ENCODE results near the gene CATSPERD.
"Not testable (repeated sequence)": the region's sequence is repeated elsewhere in the genome, so short reads cannot be mapped to it uniquely, and the experiment has no call there.

The CATSPERD gene

DNA sequence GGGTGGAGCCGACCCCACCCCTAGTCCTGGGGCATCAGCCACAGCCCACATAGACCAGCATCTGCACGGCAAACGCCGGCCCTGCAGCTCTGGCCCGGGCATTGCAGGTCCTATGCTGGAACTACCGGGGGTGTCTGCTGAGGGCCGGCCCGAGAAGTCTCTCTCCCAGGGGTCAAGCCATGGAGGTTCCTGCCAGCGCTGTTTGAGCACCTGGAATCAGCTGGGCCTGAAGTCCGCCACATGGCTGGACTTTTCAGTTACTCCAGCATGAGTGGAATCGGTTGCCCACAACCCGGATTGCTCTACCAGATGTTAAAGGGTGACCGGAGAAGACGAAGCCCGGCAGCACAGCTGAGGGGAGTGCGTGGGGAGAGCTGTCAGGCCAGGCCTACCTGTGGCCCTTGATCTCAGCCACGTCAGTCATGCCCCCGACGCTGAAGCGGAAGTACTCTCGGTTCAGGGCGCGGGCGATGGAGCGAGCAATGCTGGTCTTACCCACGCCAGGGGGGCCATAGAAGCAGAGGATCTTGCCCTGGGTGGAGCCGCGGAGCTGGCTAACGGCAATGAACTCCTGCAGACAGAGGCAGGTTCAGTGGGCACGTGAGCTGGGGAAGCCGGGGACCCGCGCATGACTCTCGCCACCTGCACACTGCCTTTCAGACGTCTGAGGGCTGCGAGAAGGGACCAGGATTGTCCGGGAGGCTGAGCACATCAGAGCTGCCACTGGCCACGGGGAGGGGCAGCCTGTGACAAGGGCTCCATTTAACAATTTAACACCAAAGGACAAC, 21.6 kb upstream of the CATSPERD start:
- DNase-seq: no peak

DNA sequence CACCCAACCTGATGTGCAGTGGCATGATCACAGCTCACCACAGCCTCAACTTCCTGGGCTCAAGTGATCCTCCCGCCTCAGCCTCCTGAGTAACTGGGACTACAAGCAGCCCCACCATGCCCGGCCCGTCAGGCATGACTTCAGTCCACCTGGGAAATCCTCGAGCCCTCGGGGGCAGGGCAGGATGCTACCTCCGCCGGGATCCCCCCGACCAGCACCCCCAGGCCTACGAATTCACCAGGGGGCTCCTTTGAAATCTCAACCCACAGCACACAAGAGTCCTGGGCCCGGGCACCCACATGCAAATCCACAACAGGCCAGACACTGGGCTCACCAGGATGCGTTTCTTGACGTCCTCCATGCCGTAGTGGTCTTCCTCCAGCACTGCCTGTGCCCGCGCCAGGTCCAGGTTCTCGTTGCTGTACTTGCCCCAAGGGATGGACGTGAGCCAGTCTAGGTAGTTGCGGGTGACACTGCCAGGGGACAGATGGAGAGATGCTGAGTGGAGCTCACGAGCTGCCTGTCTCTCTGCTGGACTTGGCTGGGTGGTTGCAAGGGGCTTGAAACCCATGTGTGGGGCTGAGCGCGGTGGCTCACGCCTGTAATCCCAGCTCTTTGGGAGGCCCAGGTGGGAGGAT, 19.9 kb upstream of the CATSPERD start:
- no peak for DNase-seq

DNA sequence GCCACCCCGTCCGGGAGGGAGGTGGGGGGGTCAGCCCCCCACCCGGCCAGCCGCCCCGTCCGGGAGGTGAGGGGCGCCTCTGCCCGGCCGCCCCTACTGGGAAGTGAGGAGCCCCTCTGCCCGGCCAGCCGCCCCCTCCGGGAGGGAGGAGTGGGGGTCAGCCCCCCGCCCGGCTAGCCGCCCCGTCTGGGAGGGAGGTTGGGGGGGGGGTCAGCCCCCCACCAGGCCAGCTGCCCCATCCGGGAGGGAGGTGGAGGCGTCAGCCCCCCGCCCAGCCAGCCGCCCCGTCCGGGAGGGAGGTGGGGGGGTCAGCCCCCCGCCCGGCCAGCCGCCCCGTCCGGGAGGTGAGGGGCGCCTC, 18.4 kb upstream of the CATSPERD start:
- not testable (repeated sequence) for DNase-seq

DNA sequence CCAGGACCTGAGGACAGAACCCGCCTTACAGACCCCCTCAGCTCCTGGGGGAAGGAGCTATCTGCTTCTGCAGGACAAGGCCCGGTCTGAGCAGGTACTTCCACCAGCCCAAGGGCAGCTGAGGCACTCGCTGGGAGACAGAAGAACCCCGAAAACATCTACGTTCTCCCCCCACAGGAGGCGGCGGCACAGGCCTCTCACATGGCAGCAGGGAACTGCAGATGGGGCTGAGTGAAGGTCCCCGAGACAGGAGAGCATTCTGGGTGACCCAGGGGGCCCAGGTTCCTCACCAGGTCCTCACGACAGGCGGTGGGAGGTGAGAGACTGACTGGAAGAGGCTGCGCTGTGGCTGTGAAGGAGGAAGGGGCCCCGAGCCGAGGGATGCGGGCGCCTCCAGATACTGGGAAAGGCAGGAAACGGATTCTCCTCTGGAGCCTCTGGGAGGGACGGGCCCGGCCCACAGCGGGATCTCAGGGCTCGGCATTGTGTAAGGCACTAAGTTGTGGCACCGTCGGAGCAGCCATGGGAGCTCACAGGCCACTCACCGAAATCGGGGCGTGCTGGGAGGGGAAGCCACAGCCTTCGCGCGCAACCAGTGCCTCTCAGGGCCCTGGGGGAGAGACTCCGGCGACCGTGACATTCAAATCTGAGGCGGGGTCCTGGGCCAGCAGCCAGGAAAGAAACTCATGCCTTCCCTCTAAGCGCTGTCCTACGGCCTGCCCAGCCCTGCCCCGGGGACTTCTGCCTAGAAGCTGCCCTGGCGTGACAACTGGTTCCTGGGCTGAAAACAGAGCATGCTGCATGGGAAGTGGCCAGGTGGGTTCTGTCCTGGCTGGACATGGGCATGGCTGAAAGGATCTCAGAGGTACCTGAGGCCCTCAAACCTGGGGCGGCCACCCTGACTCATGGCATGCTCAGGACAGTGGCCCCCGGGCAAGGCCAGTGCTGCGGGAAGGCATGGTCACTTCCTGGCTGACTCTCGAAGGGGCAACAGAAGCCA, 16.3 kb upstream of the CATSPERD start:
- no peak for DNase-seq

DNA sequence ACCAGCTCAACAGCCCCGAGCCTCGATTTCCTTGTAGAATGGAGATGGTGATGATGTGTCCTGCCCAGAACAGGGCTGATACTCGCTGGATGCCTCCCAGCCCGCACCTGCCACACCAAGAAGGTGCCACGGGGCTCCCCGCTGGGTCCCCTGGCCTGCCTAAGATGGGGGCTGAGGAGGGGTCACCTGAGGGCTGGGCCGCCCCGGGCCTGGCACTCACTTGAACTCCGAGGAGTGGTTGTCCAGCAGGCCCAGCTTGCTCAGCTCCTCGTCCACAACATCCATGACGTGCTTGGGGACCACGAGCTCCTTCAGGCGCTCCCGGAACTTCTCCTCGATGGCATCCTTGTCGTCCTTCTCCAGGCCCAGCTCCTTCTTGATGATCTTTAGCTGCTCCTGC, 14.9 kb upstream of the CATSPERD start:
- DNase-seq: no peak

DNA sequence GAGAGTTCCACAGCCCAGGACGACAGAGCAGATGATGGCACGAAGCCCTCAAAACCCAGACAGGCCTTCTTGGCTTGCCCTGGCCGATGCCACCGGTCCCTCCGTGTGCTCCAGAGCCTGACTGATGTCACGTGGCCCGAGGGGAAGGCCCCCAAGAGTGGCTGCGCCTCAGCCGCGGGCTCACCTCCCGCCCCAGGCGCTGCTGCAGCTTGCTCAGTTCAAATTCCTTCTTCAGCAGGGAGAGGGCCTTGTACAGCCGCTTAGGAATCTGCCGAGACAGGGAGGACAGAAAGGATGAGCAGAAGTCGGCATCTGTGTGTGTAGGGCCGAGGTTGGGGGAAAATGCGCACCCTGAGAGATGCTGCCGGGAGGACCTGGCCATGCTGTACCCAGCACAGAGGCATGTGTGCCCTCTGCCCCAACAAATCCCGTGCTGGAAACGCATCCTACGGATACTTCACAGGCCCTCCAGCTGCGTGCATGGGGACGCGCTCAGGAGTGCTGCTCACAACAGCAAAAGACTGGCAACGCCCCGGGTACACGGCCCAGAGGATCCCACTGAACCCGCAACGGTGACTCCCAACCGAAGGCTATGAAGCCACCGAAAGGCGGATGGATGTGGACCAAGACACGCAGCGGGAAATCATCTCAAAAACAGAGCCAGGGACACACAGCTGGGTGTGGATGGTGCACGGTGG, 13.4 kb upstream of the CATSPERD start:
- DNase-seq: no peak

DNA sequence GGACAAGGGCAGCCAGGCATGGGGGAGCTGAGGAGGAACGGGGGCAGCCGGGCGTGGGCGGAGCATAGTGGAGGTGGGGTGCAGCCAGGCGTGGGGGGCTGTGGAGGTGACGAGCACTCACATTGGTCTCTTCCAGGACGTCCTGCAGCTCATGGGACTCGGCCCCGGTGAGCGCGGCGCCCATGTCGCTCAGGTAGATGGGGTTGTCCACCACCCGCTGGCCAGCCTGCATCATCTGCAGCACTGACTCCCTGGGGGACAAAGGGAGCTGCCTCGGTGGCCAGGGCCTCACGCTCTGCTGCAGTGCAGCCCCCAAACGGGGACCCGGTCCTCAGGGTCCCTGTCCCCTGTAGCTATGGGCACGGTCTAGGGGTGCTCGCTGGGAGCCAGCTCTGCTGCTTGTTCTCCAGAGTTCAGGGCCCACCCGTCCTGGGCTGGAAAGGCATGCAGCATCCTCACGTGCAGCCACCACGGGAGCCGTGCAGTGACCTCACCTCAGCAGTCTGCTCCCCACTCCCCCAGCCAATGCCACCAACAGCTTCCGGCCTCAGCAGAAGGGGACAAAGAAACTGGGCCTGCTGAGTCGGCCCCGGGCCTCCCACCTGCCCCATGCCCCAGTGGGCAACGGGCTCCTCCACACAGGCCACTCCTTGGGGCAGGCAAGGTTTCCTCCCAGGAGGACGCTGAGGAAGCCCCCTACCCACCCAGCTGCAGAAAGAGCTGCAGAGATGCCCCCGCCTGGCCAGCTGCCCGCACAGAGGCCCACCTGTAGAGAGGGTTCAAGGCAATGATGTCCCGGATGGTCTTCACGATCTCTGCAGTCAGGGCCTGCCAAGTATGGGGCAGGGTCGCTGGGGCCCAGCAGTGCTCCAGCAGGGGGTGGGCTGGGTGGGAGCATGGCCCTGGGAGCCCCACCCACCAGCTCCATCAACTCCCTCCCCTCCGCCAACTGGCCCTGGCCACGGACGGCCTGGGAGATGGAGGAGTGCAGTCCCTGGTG, 12.6 kb upstream of the CATSPERD start:
- DNase-seq: no peak

DNA sequence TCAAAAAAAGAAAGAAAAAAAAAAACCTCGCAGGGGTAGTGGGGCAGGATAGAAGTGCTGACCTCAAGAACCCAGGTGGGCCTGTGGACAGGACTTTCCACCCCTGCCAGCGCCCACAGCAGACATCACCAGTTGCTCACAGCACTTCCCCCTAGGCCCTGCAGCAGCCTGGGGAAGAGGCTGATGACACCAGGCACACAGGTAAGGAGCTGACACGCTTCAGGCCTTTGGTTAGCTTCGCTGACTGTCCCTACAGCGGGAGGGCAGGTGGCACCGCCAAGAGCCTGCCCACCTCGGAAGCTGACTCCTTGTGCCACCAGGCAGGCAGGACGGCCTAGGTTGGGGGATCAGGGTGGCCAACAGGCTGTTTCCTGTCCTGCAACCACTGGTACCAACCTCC, 9.4 kb upstream of the CATSPERD start:
- DNase-seq: no peak

DNA sequence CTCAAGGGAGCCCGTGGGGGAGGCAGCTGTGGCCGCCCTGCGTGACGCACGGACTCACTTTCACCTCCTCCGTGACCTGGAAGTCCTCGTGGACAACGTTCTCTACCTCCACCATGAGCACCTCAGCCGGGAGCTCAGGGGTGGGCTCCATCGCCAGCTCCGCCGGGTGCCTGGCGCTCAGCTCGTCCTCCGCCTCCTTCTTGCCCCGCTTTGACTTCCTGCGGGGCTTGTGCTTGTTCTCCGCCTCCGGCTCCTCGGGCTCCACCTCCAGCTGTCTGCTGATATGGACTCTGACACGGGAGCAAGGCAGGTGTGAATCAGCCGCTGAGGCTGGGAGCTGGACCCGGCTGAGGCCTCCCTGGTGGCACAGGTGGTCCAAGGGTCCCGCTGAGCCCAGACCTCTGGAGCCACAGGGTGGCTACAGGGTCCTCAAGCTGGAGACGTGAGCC, 8.7 kb upstream of the CATSPERD start:
- no peak for DNase-seq

DNA sequence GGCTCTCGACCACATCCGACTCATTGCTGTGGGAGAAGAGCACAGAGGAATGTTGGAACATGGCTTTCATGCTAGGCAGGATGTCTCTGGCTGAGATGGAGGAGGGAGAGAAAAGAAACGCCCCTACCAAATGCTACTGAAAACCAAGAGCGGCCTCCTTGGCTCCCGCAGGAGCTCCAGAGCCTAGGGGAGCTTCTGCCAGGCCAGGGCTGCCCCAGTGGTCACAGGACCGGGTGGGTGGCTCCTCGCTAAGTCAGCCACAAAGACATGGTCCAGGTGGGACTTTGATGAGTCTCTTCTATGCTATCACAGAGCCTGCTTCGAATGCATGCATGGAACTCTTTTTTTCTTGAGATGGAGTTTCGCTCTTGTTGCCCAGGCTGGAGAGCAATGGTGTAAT, 7.2 kb upstream of the CATSPERD start:
- DNase-seq: no peak

DNA sequence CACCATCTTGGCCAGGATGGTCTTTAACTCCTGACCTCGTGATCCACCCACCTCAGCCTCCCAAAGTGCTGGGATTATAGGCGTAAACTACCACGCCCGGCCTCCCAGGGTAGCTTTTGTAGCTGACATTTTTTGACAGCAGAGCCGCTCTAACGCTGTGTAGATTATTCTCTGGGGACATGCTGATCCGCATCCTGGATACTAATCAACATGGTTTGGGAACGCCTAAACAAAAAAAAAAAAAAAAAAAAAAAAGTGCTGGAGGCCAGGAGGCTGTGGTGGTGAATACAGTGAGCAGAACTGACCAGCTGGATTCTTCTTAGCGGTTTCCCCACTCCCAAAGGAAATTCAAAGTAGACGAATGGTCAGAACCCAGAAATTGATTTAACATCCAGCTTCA, 5.6 kb upstream of the CATSPERD start:
- DNase-seq: no peak

DNA sequence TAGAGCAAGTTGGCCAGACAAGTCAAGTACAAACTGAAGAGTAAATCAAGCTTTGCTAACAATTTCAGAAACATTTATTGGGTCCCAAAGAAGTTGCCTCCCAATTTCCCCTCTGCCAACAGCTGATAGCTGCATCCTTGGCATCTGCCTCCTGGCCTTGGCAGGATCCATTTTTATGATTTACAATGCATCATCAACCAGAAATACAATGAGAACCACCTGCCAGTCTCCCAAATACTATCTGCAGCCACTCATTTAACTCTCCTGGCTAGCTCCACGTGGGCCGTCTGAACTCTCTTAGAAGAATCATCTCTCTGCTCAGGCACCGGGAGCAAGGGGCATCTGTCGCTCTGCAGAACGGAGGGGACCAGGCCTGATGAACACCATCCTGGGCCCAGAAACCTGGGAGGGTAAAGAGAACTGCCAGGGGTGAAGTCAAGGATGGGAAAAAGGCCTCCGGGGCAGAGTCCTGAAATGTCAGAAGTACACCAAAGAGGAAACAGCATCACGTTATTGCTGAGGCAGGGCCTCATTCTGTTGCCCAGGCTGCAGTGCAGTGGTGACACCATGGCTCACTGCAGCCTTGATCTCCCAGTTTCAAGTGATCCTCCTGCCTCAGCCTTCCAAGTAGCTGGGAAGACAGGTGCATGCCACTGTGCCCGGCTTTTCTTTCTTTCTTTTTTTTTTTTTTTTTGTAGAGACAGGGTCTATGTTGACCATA, 3.1 kb upstream of the CATSPERD start:
- DNase-seq: no peak

DNA sequence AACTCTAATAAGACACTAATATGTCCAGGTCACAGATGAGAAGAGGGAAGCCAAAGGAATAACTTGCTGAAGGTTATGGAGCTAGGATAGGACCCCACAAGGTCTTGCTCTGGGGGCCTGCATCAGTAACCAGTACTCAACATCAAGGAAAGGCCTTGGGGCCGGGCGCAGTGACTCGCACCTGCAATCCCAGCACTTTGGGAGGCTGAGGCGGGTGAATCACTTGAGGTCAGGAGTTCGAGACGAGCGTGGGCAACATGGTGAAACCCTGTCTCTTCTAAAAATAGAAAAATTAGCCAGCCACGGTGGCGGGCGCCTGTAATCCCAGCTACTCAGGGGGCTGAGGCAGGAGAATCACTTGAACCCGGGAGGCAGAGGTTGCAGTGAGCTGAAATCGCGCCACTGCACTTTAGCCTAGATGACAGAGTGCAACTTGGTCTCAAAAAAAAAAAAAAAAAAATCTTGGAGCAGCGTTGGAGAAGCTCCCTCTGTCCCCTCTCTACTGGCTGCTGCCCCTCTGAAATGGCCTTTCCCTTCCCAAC, 2.3 kb upstream of the CATSPERD start:
- no peak for DNase-seq

DNA sequence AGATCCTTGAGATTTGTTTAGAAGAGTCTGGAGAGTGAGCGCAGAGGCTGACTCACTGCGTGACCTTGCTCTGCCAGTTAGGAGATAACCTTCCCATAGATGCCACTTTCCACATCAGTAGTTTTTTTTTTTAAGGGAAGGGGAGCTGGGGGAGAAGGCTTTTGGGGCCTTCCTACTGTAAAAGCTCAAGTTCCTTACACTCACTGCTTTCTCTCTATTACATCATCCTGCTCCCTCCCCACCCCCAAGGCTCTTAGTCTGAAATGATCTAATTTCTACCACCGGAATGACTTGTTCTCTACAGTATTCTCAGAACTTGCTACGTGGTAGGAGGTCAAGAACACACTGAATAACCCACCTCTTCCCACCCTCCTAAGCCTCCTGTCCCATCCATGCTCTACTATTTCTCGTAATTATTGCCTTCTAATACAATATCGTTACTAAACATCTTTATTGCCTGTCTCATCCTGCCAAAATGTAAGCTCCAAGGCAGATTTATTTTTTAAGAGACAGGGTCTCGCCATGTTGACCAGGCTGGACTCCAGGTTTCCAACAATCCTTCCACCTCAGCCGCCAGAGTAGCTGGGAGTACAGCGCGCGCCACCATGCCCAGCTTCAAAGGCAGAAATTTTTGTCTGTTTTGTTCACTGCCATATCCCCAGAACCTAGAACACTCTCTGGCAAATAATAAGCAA, 1.7 kb upstream of the CATSPERD start:
- peak; percentile 73 for DNase-seq

DNA sequence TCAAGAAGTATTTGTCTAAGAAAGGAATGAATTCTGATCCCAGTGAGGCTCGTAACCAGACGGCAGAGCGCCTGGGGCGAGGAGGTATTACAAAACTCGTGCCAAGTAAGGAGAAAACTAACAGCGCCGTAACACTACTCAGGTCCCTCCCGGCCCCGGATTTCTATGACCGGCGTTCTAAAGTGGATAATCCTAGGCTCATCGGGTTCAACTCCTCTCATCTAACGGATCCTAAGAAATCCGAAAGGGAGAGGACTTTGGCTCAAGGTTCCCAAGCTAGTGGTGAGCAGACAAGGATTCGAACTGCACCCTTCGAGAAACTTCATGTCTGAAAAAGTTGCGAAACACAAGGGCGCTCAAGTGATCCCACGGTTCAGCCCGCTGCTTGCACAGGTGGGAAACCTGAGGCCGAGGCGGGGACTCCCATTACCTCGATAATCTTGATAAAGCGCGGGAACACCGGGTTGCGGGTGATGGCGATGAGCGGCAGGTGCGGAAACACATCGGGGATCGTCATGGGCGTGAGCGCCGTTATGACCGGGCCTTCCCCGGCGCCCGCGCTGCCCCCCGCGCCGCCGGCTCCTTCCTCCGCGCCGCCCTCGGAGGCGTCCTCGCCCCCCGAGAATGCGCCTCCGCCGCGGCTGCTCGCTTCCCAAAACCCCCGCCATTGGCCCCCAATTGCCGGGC, 1.0 kb upstream of the CATSPERD start:
- peak; percentile 1 for DNase-seq

DNA sequence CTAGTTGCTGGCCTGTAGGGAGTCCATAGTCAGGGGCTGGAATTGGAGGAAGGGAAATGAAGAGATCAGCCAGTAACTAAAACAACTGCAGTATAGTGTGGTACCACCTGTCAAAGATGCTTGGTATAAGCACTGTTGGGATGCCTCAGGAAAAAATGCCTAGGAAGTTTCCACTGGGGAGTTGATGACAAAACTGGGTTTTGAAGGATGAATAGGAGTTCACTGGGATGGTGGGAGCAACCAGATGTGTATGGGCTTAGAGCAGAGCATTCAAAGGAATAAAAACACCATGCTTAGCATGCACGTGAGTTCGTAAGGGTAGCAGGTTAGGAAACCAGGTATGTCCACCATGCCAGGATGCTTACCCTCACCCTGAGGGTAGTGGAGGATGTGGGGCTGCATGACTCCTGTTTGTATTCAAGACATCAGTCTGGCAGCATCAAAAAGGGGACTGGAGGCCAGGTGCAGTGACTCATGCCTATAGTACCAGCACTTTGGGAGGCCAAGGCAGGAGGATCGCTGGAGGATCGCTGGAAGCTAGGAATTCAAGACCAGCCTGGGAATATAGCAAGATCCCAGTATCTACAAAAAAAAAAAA, 7.1 kb downstream of the CATSPERD start:
- no peak for DNase-seq

DNA sequence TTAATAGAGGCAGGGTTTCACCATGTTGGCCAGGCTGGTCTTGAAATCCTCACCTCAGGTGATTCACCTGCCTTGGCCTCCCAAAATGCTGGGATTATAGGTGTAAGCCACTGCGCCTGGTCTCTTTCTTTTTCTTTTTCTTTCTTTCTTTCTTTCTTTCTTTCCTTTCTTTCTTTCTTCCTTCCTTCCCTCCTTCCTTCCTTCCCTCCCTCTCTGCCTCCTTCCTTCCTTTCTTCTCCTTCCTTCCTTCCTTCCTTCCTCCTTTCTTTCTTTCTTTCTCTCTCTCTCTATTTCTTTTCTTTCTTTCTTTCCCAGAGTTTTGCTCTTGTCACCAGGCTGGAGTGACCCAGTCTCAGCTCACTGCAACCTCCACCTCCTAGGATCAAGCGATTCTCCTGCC, 12.7 kb downstream of the CATSPERD start:
- not testable (repeated sequence) for DNase-seq

DNA sequence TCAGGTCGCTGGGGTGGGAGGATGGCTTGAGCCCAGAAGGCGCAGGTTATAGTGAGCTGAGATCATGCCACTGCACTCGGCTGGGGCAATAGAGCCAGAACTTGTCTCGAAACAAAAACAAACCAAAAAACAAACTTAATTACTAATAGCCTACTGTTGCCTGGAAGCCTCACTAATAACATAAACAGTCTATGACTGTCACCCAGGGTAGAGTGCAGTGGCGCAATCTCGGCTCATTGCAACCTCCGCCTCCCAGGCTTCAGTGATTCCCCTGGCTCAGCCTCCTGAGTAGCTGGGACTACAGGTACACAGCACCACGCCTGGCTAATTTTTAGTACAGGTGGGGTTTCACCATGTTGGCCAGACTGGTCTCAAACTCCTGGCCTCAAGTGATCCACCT, 18.0 kb downstream of the CATSPERD start:
- DNase-seq: no peak

DNA sequence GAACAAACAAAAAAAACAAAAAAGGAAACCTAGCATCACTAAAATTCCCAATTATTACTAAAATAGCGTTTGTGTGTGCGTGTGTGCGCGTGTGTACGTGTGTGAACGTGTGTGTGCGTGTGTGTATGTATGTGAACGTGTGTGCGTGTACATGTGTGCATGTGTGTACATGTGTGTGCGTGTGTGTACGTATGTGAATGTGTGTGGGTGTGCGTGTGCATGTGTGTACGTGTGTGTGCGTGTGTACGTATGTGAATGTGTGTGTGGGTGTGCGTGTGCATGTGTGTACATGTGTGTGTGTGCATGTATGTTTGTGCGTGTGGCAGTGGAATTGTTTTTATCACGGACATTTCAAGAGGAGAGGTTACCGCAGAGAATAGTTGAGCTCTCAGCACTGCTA, 21.6 kb downstream of the CATSPERD start:
- DNase-seq: no peak
